Glutamatergic neuron (in vitro differentiated cells): ENCODE results near the gene OR2Y1. TPM values are rescaled to one million over a fixed set of nuclear protein-coding genes. Genes with fewer than 3 reads are reported as not detected.
"Not testable (repeated sequence)": the region's sequence is repeated elsewhere in the genome, so short reads cannot be mapped to it uniquely, and the experiment has no call there.

ENCODE experiments used
- DNase-seq: peaks from one replicate; pipeline ENCODE4 v3.0.0; 2022
- H3K27ac Mint-ChIP-seq: one replicate; pipeline ENCODE4 v1.8.0; 2020; ENCODE audit warnings: mild to moderate bottlenecking, mixed read lengths, inconsistent platforms; ENCODE audit not compliant: unreplicated experiment
- H3K27me3 Mint-ChIP-seq: one replicate; pipeline ENCODE4 v1.8.0; 2020; ENCODE audit warnings: mild to moderate bottlenecking, moderate library complexity, mixed read lengths, inconsistent platforms; ENCODE audit not compliant: unreplicated experiment
- H3K36me3 Mint-ChIP-seq: one replicate; pipeline ENCODE4 v1.8.0; 2020; ENCODE audit warnings: mild to moderate bottlenecking, mixed read lengths, inconsistent platforms; ENCODE audit not compliant: unreplicated experiment
- H3K4me1 Mint-ChIP-seq: one replicate; pipeline ENCODE4 v1.8.0; 2020; ENCODE audit warnings: mild to moderate bottlenecking, low read depth, mixed read lengths, inconsistent platforms; ENCODE audit not compliant: unreplicated experiment
- H3K4me3 Mint-ChIP-seq: one replicate; pipeline ENCODE4 v1.8.0; 2020; ENCODE audit warnings: mild to moderate bottlenecking, mixed read lengths, inconsistent platforms; ENCODE audit not compliant: unreplicated experiment
- H3K9me3 Mint-ChIP-seq: one replicate; pipeline ENCODE4 v1.8.0; 2020; ENCODE audit warnings: mild to moderate bottlenecking, moderate library complexity, mixed read lengths, inconsistent platforms; ENCODE audit not compliant: unreplicated experiment
- CTCF ChIP-seq: fragments of 200-600 bp; sonication (generic); IDR thresholded peaks from one replicate; pipeline ENCODE4 v1.5.0; 2021; ENCODE audit not compliant: partially characterized antibody, unreplicated experiment
- total RNA-seq: library from RNA; stranded (reverse); fragmentation: NEBNext Ultra II Directional; extraction: Animal tissue kit (Norgen Biotek cat#: 25700); gene quantifications from one replicate; pipeline ENCODE4 v1.2.1, GENCODE V29; 2021; ENCODE audit not compliant: unreplicated experiment

Gene OR2Y1
- total RNA-seq, 1 donor from 2014 or later: not detected

- Mint-ChIP-seq H3K27me3 (no peaks in the 10 kb centered on the region), H3K9me3 (peaks cover 7% of the 10 kb centered on the region), H3K27ac (no peak overlapping the region), H3K4me3 (no peak overlapping the region), H3K36me3 (no peaks in the 10 kb centered on the region), H3K4me1 (peaks cover 23% of the 10 kb centered on the region)
- TF ChIP-seq CTCF: no peak
- DNase-seq: no peak
Measured at GRCh38 chr5:180785121-180785781, 45.4 kb upstream of the OR2Y1 start.

GRCh38 chr5:180784497-180785097 lies 44.7 kb upstream of the OR2Y1 start:
- Mint-ChIP-seq H3K27ac (no peak overlapping the region), H3K4me1 (peaks cover 22% of the 10 kb centered on the region), H3K27me3 (no peaks in the 10 kb centered on the region), H3K4me3 (no peak overlapping the region), H3K9me3 (peaks cover 7% of the 10 kb centered on the region), H3K36me3 (no peaks in the 10 kb centered on the region)
- DNase-seq: peak; percentile 66
- no peak for TF ChIP-seq CTCF

- no peak for TF ChIP-seq CTCF
- no peak overlapping the region for H3K27ac Mint-ChIP-seq
- H3K4me3 Mint-ChIP-seq: no peak overlapping the region
- no peaks in the 10 kb centered on the region for H3K36me3 Mint-ChIP-seq
- no peak for DNase-seq
- no peaks in the 10 kb centered on the region for H3K27me3 Mint-ChIP-seq
- H3K4me1 Mint-ChIP-seq: peaks cover 22% of the 10 kb centered on the region
- peaks cover 7% of the 10 kb centered on the region for H3K9me3 Mint-ChIP-seq
Measured at GRCh38 chr5:180783340-180784052, 43.6 kb upstream of the OR2Y1 start.

- Mint-ChIP-seq H3K4me3 (no peak overlapping the region), H3K4me1 (peaks cover 16% of the 10 kb centered on the region), H3K36me3 (no peaks in the 10 kb centered on the region), H3K27me3 (no peaks in the 10 kb centered on the region), H3K27ac (no peak overlapping the region), H3K9me3 (peaks cover 5% of the 10 kb centered on the region)
- DNase-seq: no peak
- no peak for TF ChIP-seq CTCF
Measured at GRCh38 chr5:180782748-180783147, 42.9 kb upstream of the OR2Y1 start.

GRCh38 chr5:180781900-180782326 lies 42.1 kb upstream of the OR2Y1 start:
- not testable (repeated sequence) for H3K9me3 Mint-ChIP-seq, H3K36me3 Mint-ChIP-seq, DNase-seq, H3K4me1 Mint-ChIP-seq, H3K27me3 Mint-ChIP-seq, H3K27ac Mint-ChIP-seq, H3K4me3 Mint-ChIP-seq
